Thymus (tissue), 11 donors: ENCODE results near the gene MPPED1. TPM values are rescaled to one million over a fixed set of nuclear protein-coding genes. Genes with fewer than 3 reads are reported as not detected.

Experiments
- DNase-seq, 9 donors: peaks; one replicate each; pipeline ENCODE4 v3.0.0-alpha.2; 2013; ENCODE audit warnings: low spot score in 9 of 9, low read depth in 6 of 9, missing footprints in 1 of 9
- H3K27ac ChIP-seq, 2 donors: one replicate each; pipeline ENCODE4 v1.5.1; 2013; ENCODE audit warnings: control low read depth in 1 of 2, low read depth in 1 of 2, low read length in 1 of 2, mild to moderate bottlenecking in 1 of 2, moderate library complexity in 1 of 2
- H3K27me3 ChIP-seq, 2 donors: one replicate each; pipeline ENCODE4 v1.5.1; 2013; ENCODE audit warnings: low read length in 1 of 2; ENCODE audit not compliant: control insufficient read depth in 2 of 2, insufficient read depth in 1 of 2
- H3K36me3 ChIP-seq, 2 donors: one replicate each; pipeline ENCODE4 v1.5.1; 2013; ENCODE audit warnings: low read length in 1 of 2, mild to moderate bottlenecking in 1 of 2, moderate library complexity in 1 of 2; ENCODE audit not compliant: control insufficient read depth in 2 of 2, insufficient read depth in 2 of 2
- H3K4me1 ChIP-seq, 2 donors: one replicate each; pipeline ENCODE4 v1.5.1; 2013; ENCODE audit warnings: low read length in 2 of 2; ENCODE audit not compliant: control insufficient read depth in 2 of 2, insufficient read depth in 2 of 2
- H3K4me3 ChIP-seq, 2 donors: one replicate each; pipeline ENCODE4 v1.5.1; 2013; ENCODE audit warnings: low read length in 2 of 2, control low read depth in 1 of 2, mild to moderate bottlenecking in 1 of 2
- H3K9me3 ChIP-seq, 2 donors: one replicate each; pipeline ENCODE4 v1.5.1; 2013; ENCODE audit warnings: low read length in 1 of 2, mild to moderate bottlenecking in 1 of 2; ENCODE audit not compliant: control insufficient read depth in 2 of 2, insufficient read depth in 1 of 2
- WGBS: extraction: QIAGEN DNeasy Blood & Tissue Kit; methylation state at CpG from one replicate; pipeline ENCODE4 v1.1.7; 2013; 5-methylcytosine and 5-hydroxymethylcytosine counted together
- polyA plus RNA-seq: library from polyadenylated mRNA; stranded (reverse); fragments of 200-250 nt; gene quantifications from one replicate; pipeline ENCODE4 v1.2.3, GENCODE V29; 2013
- total RNA-seq: library from RNA; stranded (reverse); fragments of 120-200 nt; gene quantifications from one replicate; pipeline ENCODE4 v1.2.4, GENCODE V29; 2013
- donor health status: healthy.

MPPED1 gene
- total and polyA plus RNA-seq, 2 donors = 0.19 to 6.5 TPM

GRCh38 chr22:43439368-43440103 is 27.7 kb downstream of the MPPED1 start:
- DNase-seq = no peak
- whole genome bisulfite sequencing = 92% methylated on average over 18 of the region's 18 CpGs
- H3K27ac ChIP-seq = no peak overlapping the region
- H3K9me3 ChIP-seq = no peaks in the 10 kb centered on the region
- no peak overlapping the region for H3K4me3 ChIP-seq
- H3K4me1 ChIP-seq = no peaks in the 10 kb centered on the region
- no peaks in the 10 kb centered on the region for H3K36me3 ChIP-seq
- peaks cover 0 to 2% of the 10 kb centered on the region in 2 donors for H3K27me3 ChIP-seq

GRCh38 chr22:43440104-43440387 is 28.2 kb downstream of the MPPED1 start:
- Histone ChIP-seq H3K36me3 (no peaks in the 10 kb centered on the region), H3K27me3 (peaks cover 0 to 2% of the 10 kb centered on the region in 2 donors), H3K27ac (no peak overlapping the region), H3K9me3 (no peaks in the 10 kb centered on the region), H3K4me1 (no peaks in the 10 kb centered on the region), H3K4me3 (no peak overlapping the region)
- no peak for DNase-seq
- WGBS = 95% methylated on average over 7 of the region's 7 CpGs

DNA sequence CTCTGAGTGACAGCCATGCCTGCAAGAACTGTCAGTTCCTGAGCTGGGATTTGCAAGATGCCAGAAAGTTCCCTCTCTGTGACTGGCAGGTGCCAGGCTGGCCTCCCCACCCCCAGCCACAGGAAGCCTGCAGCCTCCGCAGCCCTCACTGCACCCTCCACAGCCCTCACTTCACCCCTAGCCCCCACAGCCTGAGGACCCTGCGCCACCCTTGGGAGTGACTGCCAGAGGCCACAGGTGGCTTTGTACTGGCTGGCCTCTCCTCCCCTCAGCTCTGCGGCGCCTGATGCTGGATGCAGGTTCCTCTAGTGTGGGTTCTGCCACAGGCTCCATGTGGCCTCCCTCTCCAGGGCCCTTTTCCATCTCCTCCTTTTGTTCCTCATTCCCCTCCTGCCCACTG is 28.7 kb downstream of the MPPED1 start:
- WGBS = 10% methylated on average over 4 of the region's 4 CpGs
- DNase-seq = no peak

DNA sequence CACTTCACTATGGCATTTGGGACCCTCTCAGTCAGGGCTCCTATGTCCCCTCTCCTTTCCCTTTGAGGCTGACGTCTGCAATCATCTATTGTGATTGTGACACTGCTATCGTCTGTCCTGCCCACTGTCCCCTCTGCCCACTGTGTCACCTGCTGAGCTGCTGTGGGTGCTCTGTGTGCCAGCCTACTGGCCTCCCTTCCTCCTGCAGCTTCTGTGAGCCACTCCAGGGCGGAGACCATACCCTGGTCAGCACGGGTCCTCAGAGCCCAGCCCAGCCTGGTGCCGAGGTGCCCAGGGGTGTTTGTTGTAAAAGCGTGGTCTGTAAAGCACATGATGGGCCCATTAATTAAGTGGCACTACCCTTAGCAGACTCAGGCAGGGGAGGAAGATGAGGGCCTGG is 29.4 kb downstream of the MPPED1 start:
- DNase-seq = no peak
- H3K27ac ChIP-seq = no peak overlapping the region
- WGBS = 91% methylated on average over 6 of the region's 6 CpGs
- H3K36me3 ChIP-seq = no peaks in the 10 kb centered on the region
- H3K27me3 ChIP-seq = no peaks in the 10 kb centered on the region
- no peaks in the 10 kb centered on the region for H3K9me3 ChIP-seq
- no peak overlapping the region for H3K4me3 ChIP-seq
- H3K4me1 ChIP-seq = no peaks in the 10 kb centered on the region

More for the DNA sequence above, 28.7 kb downstream of the MPPED1 start:
- H3K36me3 ChIP-seq = no peaks in the 10 kb centered on the region
- no peak overlapping the region for H3K27ac ChIP-seq
- H3K27me3 ChIP-seq = no peaks in the 10 kb centered on the region
- no peak overlapping the region for H3K4me3 ChIP-seq
- H3K9me3 ChIP-seq = no peaks in the 10 kb centered on the region
- no peaks in the 10 kb centered on the region for H3K4me1 ChIP-seq

DNA sequence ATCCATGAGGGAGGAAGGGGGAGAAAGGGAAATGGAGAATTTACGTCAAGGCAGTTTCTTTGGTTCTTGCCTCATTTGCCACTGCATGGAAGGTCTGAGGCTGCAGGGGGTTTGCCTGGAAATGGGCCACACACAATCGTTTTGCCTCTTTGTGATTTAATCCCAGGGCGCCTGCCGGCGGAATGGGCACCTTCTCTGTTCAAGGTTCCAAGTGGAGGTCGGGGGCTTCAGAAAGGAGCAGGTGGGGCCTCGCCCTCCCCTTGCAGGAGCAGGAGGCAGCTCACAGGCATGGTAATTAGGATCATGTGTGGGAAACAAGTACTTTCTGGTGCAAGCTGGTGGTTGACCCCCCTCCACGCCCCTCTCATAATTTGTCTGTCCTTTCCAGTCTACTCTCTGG is 29.9 kb downstream of the MPPED1 start:
- H3K4me3 ChIP-seq = no peak overlapping the region
- H3K27ac ChIP-seq = no peak overlapping the region
- H3K36me3 ChIP-seq = no peaks in the 10 kb centered on the region
- H3K4me1 ChIP-seq = no peaks in the 10 kb centered on the region
- H3K27me3 ChIP-seq = no peaks in the 10 kb centered on the region
- WGBS = 86% methylated on average over 8 of the region's 8 CpGs
- H3K9me3 ChIP-seq = no peaks in the 10 kb centered on the region
- DNase-seq = no peak

DNA sequence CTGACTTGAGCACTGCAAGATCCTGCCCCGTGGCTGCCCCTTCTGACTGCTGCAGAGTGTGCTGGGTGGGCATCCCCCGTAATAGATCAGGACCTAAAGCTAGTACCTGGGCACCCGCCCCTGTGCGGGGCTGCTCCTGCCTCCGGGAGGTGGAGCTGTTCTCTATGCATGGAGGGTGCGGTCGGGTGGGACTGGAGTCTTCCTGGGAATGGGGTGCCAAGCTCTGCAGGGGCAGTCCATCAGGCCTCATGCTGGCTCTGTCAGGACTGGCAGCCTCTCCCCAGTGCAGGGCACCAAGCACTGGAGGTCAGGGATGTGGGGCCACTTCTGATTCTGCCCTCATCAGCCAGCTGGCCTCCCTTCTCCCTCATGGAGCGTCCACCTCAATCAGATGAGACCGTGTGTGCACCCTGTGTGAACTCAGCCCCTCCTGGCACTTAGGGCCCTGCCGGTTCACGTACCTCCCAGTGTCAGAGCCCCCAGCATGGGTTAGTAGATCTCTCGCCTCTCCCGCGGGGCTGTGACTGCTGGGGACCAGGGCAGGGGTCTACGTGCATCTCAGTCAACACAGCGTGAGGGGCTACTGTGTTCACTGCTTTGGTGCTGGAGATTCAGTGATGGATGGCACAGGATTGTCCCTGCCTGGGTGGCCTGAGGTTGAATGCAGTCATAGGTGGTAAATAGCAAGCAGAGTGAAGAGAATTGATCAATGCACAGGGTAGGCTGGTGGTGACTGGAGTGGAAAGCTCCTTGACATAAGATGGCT is 30.8 kb downstream of the MPPED1 start:
- no peaks in the 10 kb centered on the region for H3K36me3 ChIP-seq
- no peaks in the 10 kb centered on the region for H3K4me1 ChIP-seq
- H3K27ac ChIP-seq = no peak overlapping the region
- DNase-seq = no peak
- WGBS = 94% methylated on average over 16 of the region's 16 CpGs
- no peak overlapping the region for H3K4me3 ChIP-seq
- H3K27me3 ChIP-seq = no peaks in the 10 kb centered on the region
- no peaks in the 10 kb centered on the region for H3K9me3 ChIP-seq

- H3K27ac ChIP-seq = no peak overlapping the region
- H3K4me1 ChIP-seq = no peaks in the 10 kb centered on the region
- no peak for DNase-seq
- 88% methylated on average over 6 of the region's 6 CpGs for WGBS
- no peaks in the 10 kb centered on the region for H3K27me3 ChIP-seq
- no peak overlapping the region for H3K4me3 ChIP-seq
- H3K9me3 ChIP-seq = no peaks in the 10 kb centered on the region
- H3K36me3 ChIP-seq = no peaks in the 10 kb centered on the region
Observed at GRCh38 chr22:43443152-43443471, 31.3 kb downstream of the MPPED1 start.

- Histone ChIP-seq H3K4me1 (no peaks in the 10 kb centered on the region), H3K4me3 (no peak overlapping the region), H3K27me3 (no peaks in the 10 kb centered on the region), H3K27ac (no peak overlapping the region), H3K9me3 (no peaks in the 10 kb centered on the region), H3K36me3 (no peaks in the 10 kb centered on the region)
- WGBS = 93% methylated on average over 10 of the region's 10 CpGs
- no peak for DNase-seq
Observed at GRCh38 chr22:43446037-43446803, 34.4 kb downstream of the MPPED1 start.

DNA sequence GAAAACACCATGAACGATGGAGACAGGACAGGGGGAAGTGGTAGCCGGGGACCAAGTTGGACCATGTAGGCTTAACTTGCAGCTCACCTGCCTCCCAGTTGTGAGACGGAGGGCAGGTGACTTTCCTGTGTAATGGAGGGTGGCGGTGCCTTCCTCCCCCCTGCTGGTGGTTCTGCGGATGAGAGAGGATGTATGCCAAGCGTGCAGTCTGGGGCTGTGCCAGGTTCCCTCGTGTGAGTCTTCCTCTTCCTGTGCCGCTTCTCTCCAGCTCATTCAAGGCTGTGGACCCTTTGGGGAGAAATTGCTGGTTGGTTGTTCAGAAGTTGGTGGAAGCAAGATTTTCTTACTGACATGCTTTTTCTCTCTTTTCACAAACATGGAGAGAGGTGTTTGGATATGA is 35.1 kb downstream of the MPPED1 start:
- WGBS = 17% methylated on average over 8 of the region's 8 CpGs
- Histone ChIP-seq H3K4me3 (no peak overlapping the region), H3K36me3 (no peaks in the 10 kb centered on the region), H3K4me1 (no peaks in the 10 kb centered on the region), H3K27ac (no peak overlapping the region), H3K9me3 (no peaks in the 10 kb centered on the region), H3K27me3 (no peaks in the 10 kb centered on the region)
- no peak for DNase-seq
